Measurements from ENCODE around the gene SMYD4.
"Not testable (repeated sequence)": the region's sequence is repeated elsewhere in the genome, so short reads cannot be mapped to it uniquely, and the experiment has no call there.

Gene SMYD4

GRCh38 chr17:1754430-1755112 lies 75.1 kb downstream of the SMYD4 start:
- DNase-seq (ENCODE audit: low spot score): no peak

GRCh38 chr17:1753767-1754429 lies 75.8 kb downstream of the SMYD4 start:
- no peak for DNase-seq (ENCODE audit: low spot score)

- no peak for DNase-seq (ENCODE audit: low spot score)
Measured at GRCh38 chr17:1752425-1753262, 77.1 kb downstream of the SMYD4 start.

GRCh38 chr17:1750628-1751027 lies 79.1 kb downstream of the SMYD4 start:
- no peak for DNase-seq (ENCODE audit: low spot score)

- no peak for DNase-seq (ENCODE audit: low spot score)
Measured at GRCh38 chr17:1746975-1747543, 82.6 kb downstream of the SMYD4 start.

- DNase-seq (ENCODE audit: low spot score): no peak
Measured at GRCh38 chr17:1745513-1746020, 84.1 kb downstream of the SMYD4 start.

- DNase-seq (ENCODE audit: low spot score): no peak
Measured at GRCh38 chr17:1744551-1745512, 84.9 kb downstream of the SMYD4 start.

GRCh38 chr17:1743088-1743439 lies 86.6 kb downstream of the SMYD4 start:
- DNase-seq (ENCODE audit: low spot score): no peak

- DNase-seq (ENCODE audit: low spot score): no peak
Measured at GRCh38 chr17:1742371-1743087, 87.2 kb downstream of the SMYD4 start, which contains the start of gene SERPINF2. Gene SERPINF2, plus strand, starts transcription at chr17:1742871. Its CDS starts 2,125 bp downstream, at chr17:1744996.

- DNase-seq (ENCODE audit: low spot score): not testable (repeated sequence)
Measured at GRCh38 chr17:1741899-1742298, 87.8 kb downstream of the SMYD4 start.

- DNase-seq (ENCODE audit: low spot score): no peak
Measured at GRCh38 chr17:1737531-1738291, 92.0 kb downstream of the SMYD4 start.

GRCh38 chr17:1736348-1737281 lies 93.1 kb downstream of the SMYD4 start:
- peak; percentile 61 for DNase-seq (ENCODE audit: low spot score)

- DNase-seq (ENCODE audit: low spot score): no peak
Measured at GRCh38 chr17:1735834-1736347, 93.8 kb downstream of the SMYD4 start.

GRCh38 chr17:1735418-1735817 lies 94.3 kb downstream of the SMYD4 start:
- DNase-seq (ENCODE audit: low spot score): no peak

- DNase-seq (ENCODE audit: low spot score): no peak
Measured at GRCh38 chr17:1733759-1734158, 95.9 kb downstream of the SMYD4 start.

GRCh38 chr17:1732833-1733321 lies 96.8 kb downstream of the SMYD4 start:
- no peak for DNase-seq (ENCODE audit: low spot score)

- DNase-seq (ENCODE audit: low spot score): no peak
Measured at GRCh38 chr17:1732241-1732832, 97.4 kb downstream of the SMYD4 start.

- no peak for DNase-seq (ENCODE audit: low spot score)
Measured at GRCh38 chr17:1731194-1731506, 98.6 kb downstream of the SMYD4 start.
